SH-SY5Y (cell line): ENCODE results near the gene MEAK7.

ENCODE experiments used
- GATA2 ChIP-seq: IDR thresholded peaks from 2 replicates; pipeline ENCODE4 v1.6.1; 2011; ENCODE audit warnings: mild to moderate bottlenecking, low read depth, low read length
- GATA3 ChIP-seq: IDR thresholded peaks from 2 replicates; pipeline ENCODE4 v1.6.1; 2011; ENCODE audit warnings: low read depth, mild to moderate bottlenecking, low read length, moderate library complexity

GRCh38 chr16:84543253-84543652 is 38.8 kb upstream of the MEAK7 start:
- TF ChIP-seq GATA3 (no peak), GATA2 (no peak)
